ENCODE results near the gene AMPD1.

- TF ChIP-seq CTCF (IDR thresholded peaks at IDR 0.05) (no peak), EZH2 (IDR thresholded peaks at IDR 0.05) (no peak)
These were observed 7.4 kb upstream of the AMPD1 start for GRCh38 chr1:114702737-114703136.
